ENCODE data around the gene SPATC1L.

Gene SPATC1L

DNA sequence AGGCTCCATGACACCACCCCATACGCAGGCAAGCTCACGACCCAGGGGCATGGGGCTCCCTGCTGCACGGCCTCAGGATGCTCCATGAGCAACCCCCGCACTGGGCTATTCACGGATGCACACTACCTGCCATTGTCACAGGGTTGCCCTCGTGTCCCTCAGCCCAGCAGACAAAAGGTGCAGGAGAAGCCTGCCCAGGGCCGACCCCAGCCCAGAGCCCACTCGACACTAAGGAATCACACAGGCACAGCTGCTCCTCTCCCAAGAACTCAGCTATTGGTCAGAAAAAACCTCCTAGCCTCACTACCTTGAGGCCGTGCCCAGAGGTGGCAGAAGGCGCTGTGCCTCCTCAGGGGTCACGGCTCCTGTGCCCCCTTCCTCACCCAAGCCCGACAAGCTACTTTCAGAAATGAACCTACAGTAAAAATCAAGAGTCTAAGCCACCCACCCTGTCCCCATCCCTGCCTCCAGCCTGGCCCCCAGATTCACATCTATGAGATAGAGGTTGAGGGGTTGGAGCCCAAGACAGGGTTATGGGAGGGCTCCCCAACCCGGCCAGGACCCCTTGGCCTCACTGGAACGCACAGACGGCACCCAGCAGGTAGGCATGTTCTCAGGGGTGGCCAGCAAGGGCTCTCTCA, 6.4 kb upstream of the SPATC1L start (continued):
- TF ChIP-seq POU6F1 (CRISPR knock-in tag; IDR thresholded peaks at IDR 0.05; ENCODE audit: borderline replicate concordance, low read depth) (no peak), CSRNP3 (CRISPR knock-in tag; IDR thresholded peaks at IDR 0.05) (no peak), ZNF8 (CRISPR knock-in tag; IDR thresholded peaks at IDR 0.05) (no peak)

DNA sequence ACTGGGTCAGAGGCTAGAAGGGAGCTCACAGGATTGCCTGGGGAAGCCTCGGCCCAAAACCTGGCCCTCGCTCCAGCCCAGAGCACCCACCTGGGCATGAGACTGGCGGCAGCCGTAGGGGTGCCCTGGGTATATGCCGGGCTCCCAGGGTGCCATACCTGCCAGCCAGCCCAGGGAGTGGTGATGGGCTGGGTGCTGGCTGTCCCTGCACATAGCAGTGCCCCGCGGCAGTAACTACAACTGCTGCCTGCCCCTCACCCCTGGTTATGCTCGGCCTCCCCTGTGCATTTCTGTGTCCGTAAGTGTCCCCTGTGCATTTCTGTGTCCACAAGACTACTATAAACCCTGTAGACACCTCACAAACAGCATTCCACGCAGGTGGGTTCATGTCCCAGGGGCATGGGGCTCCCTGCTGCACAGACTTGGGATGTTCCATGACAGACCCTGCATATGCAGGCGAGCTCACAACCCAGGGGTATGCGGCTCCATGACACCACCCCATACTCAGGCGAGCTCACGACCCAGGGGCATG, 5.8 kb upstream of the SPATC1L start:
- ATAC-seq, result no peak
- TF ChIP-seq ZNF8 (CRISPR knock-in tag; IDR thresholded peaks at IDR 0.05) (no peak), PPARA (CRISPR knock-in tag; IDR thresholded peaks at IDR 0.05; ENCODE audit: borderline replicate concordance) (no peak)

- ATAC-seq, result peak; percentile 25; the same call in 2 of the 3 replicates
These were observed 5.1 kb upstream of the SPATC1L start for GRCh38 chr21:46189213-46189958.

GRCh38 chr21:46188226-46189212, 4.3 kb upstream of the SPATC1L start:
- ATAC-seq, result peak; percentile 14
- TF ChIP-seq CREB5 (CRISPR knock-in tag; IDR thresholded peaks at IDR 0.05; ENCODE audit: low read depth), result no peak
- TF ChIP-seq ZNF8 (CRISPR knock-in tag; IDR thresholded peaks at IDR 0.05), result no peak
- TF ChIP-seq ZC3H10 (CRISPR knock-in tag; IDR thresholded peaks at IDR 0.05), result no peak
- TF ChIP-seq ESRRG (CRISPR knock-in tag; IDR thresholded peaks at IDR 0.05), result no peak
- TF ChIP-seq ISL1 (CRISPR knock-in tag; IDR thresholded peaks at IDR 0.05), result no peak
- TF ChIP-seq GLIS3 (CRISPR knock-in tag; IDR thresholded peaks at IDR 0.05), result no peak
- TF ChIP-seq SNAI2 (CRISPR knock-in tag; IDR thresholded peaks at IDR 0.05), result no peak
- TF ChIP-seq TCF4 (CRISPR knock-in tag; IDR thresholded peaks at IDR 0.05; ENCODE audit: borderline replicate concordance), result no peak
- no peak for TF ChIP-seq POU6F1 (CRISPR knock-in tag; IDR thresholded peaks at IDR 0.05; ENCODE audit: borderline replicate concordance, low read depth)
- TF ChIP-seq ZNF565 (CRISPR knock-in tag; conservative IDR thresholded peaks at IDR 0.05; ENCODE audit: low read depth), result no peak
- TF ChIP-seq ZFP3 (CRISPR knock-in tag; IDR thresholded peaks at IDR 0.05), result no peak
- TF ChIP-seq PATZ1 (CRISPR knock-in tag; IDR thresholded peaks at IDR 0.05; ENCODE audit: borderline replicate concordance), result no peak
- TF ChIP-seq CSDC2 (CRISPR knock-in tag; IDR thresholded peaks at IDR 0.05), result no peak
- TF ChIP-seq CSRNP3 (CRISPR knock-in tag; IDR thresholded peaks at IDR 0.05), result no peak
- TF ChIP-seq OSR1 (CRISPR knock-in tag; IDR thresholded peaks at IDR 0.05), result no peak
- TF ChIP-seq ARNTL (CRISPR knock-in tag; IDR thresholded peaks at IDR 0.05; ENCODE audit: borderline replicate concordance, low read depth), result no peak
- TF ChIP-seq TOX (CRISPR knock-in tag; IDR thresholded peaks at IDR 0.05; ENCODE audit: borderline replicate concordance), result no peak

More at GRCh38 chr21:46189213-46189958, 5.1 kb upstream of the SPATC1L start:
- TF ChIP-seq ARNTL (CRISPR knock-in tag; IDR thresholded peaks at IDR 0.05; ENCODE audit: borderline replicate concordance, low read depth) (no peak), POU6F1 (CRISPR knock-in tag; IDR thresholded peaks at IDR 0.05; ENCODE audit: borderline replicate concordance, low read depth) (no peak)
